Lower leg skin (tissue), 4 donors: ENCODE measurements around the gene ARHGAP22. TPM values are rescaled to one million over a fixed set of nuclear protein-coding genes. Genes with fewer than 3 reads are reported as not detected.

Source experiments
- DNase-seq, 2 donors: peaks; one replicate each; pipeline ENCODE4 v3.0.0-alpha.2; 2019; ENCODE audit warnings: low spot score in 2 of 2
- H3K4me3 ChIP-seq: fragments of 200-600 bp; sonication (generic); 2 replicates; pipeline ENCODE4 v1.5.1; 2017; ENCODE audit warnings: mild to moderate bottlenecking, low read depth; ENCODE audit not compliant: poor library complexity, severe bottlenecking
- POLR2A ChIP-seq, 2 donors: fragments of 450-650 bp; IDR thresholded peaks; one replicate each; pipeline ENCODE4 v1.6.1; 2016 to 2017; ENCODE audit warnings: antibody characterized with exemption in 2 of 2, mild to moderate bottlenecking in 1 of 2, moderate library complexity in 1 of 2
- WGBS, 2 donors: methylation state at CpG; one replicate each; pipeline ENCODE4 v1.1.5; 2018; 5-methylcytosine and 5-hydroxymethylcytosine counted together
- intact Hi-C: fragments of 100-400 bp; cut with DNase I; formaldehyde crosslinking; loops from one replicate; pipeline ENCODE4 v1.15.0; 2023; ENCODE audit warnings: low total_unique reads
- total RNA-seq, 4 donors: library from RNA; depleted of rRNA; stranded (reverse); fragments of >200 nt; gene quantifications; one replicate each; pipeline ENCODE4 v1.1.0, GENCODE V29; 2016
- TF ChIP-seq, protein P1 (sequence below), 3 donors: fragments of 450-650 bp; IDR thresholded peaks; one replicate each; pipeline ENCODE4 v1.5.1; 2016; ENCODE audit warnings: antibody characterized with exemption in 3 of 3, mild to moderate bottlenecking in 3 of 3, moderate library complexity in 2 of 3

Gene ARHGAP22
- total RNA-seq, 4 donors from 2014 or later, result 0.46 to 3.0 (median 1.4) TPM

DNA sequence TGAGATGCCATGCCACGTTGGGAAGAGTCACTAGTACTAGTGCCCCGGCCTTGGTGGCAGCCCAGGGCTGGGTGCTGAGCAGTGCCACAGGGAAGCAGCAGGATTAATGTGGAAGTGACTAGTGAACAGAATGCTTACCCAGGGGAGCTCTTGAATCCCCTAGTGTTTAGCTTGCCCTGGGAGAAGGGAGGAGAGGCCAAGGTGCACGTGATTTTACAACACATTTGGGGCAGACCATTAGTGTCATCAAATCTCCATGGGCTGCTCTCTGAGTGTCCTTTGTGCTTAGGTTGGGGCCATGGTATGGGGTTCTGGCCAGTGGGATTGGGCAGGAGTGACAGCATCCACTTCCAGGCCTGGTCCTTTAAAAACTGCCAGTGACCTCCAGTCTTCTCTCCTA is 37.5 kb downstream of the ARHGAP22 start:
- 83 to 84% methylated on average over 3 of the region's 3 CpGs for WGBS, 2 donors
- intact Hi-C loops, result no loop called here
- H3K4me3 ChIP-seq, result no peak overlapping the region
- peak in 1 of 2 donors; percentile 58 for DNase-seq
- TF ChIP-seq POLR2A (IDR thresholded peaks at IDR 0.05), result no peak
- TF ChIP-seq, protein P1, sequence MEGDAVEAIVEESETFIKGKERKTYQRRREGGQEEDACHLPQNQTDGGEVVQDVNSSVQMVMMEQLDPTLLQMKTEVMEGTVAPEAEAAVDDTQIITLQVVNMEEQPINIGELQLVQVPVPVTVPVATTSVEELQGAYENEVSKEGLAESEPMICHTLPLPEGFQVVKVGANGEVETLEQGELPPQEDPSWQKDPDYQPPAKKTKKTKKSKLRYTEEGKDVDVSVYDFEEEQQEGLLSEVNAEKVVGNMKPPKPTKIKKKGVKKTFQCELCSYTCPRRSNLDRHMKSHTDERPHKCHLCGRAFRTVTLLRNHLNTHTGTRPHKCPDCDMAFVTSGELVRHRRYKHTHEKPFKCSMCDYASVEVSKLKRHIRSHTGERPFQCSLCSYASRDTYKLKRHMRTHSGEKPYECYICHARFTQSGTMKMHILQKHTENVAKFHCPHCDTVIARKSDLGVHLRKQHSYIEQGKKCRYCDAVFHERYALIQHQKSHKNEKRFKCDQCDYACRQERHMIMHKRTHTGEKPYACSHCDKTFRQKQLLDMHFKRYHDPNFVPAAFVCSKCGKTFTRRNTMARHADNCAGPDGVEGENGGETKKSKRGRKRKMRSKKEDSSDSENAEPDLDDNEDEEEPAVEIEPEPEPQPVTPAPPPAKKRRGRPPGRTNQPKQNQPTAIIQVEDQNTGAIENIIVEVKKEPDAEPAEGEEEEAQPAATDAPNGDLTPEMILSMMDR (IDR thresholded peaks at IDR 0.05), result no peak

DNA sequence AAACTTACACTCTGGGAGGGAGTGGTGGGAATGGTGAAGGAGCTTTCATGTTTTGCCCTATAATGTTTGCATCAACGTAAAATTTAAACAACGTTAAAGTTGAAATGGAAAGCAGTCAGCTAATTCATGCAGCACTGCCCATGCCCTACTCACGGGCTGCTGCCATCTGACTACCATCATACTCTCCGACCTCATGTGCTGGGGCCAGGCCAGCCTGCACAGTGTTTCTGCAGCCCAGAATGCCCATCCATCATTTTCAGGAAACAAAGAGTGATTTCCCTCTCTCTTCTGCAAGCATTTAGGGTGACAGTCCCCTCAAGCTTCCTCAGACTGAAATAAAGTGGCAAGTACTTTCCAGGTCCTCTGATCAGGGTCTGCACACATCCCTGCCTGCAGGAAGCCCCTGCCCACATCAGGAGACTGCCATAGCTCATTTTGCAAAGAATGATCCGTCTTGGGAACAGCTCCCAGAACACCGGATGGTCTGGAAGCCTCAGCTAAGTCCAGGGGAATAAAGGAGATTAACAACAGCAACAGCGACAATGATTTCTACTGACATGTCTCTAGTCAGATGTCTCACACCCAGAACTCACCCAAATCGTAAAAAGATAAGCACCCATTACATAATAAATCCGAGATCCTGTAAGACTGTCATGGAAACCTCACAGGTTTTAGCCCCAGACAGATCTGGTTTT is 40.3 kb downstream of the ARHGAP22 start:
- intact Hi-C loops, result no loop called here
- no peak overlapping the region for H3K4me3 ChIP-seq
- no peak for TF ChIP-seq POLR2A (IDR thresholded peaks at IDR 0.05)
- TF ChIP-seq, protein P1 (IDR thresholded peaks at IDR 0.05), result no peak
- peak in 1 of 2 donors; percentile 23 for DNase-seq
- 67 to 69% methylated on average over 9 of the region's 9 CpGs for WGBS, 2 donors

DNA sequence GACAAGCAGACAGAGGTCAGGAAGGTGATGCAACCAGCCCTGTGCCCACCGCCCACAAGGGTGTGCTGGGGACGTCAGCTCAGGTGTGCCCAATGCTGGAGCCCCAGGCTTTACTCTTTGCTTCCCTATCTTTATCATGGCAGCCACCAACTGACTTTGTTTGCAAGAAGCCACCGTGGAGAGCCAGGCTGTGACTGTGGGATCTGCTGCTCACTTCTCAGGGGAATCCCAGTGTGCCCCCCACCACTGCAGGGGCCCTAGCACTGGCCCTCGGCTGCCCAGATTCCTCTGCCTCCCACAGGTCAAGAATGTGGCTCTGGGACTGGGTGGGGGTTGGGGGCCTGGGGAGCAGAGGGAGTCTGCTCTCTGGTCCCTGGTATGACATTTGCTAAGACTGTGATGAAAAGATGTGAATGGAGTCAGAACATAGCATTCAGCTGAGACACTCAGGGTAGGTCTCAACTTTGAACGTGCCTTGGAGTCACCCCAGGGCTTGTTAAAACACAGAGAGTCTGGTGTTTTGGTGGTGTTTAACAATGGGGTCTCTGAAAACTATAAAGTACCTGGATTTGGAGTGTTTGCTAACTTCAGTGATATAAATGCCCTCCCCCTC is 47.3 kb downstream of the ARHGAP22 start:
- 74 to 78% methylated on average over 5 of the region's 5 CpGs for WGBS, 2 donors
- TF ChIP-seq POLR2A (IDR thresholded peaks at IDR 0.05), result no peak
- TF ChIP-seq, protein P1 (IDR thresholded peaks at IDR 0.05), result no peak
- peak in 1 of 2 donors; percentile 77 for DNase-seq
- H3K4me3 ChIP-seq, result no peak overlapping the region
- intact Hi-C loops, result no loop called here

DNA sequence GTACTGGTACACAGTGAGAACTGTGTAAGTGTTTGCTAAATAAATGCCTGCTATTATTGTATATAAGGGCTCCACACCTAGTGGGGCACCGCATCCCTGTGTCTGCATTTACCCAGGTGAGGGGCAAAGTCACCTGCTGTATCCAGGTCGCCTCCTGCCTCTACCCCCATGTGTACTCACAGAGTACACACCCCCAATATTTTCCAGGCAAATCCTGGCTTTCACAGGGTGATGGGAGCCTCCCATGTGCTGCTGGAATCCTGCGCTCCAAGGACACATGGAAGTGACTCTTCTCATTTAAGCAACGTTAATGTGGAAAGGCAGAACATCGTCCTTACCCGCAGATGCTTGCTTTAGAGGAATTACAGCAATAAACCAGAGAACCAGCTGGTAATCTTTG is 48.2 kb downstream of the ARHGAP22 start:
- H3K4me3 ChIP-seq, result no peak overlapping the region
- 88 to 92% methylated on average over 6 of the region's 6 CpGs for WGBS, 2 donors
- intact Hi-C loops, result no loop called here
- DNase-seq, result peak in 1 of 2 donors; percentile 40
- no peak for TF ChIP-seq POLR2A (IDR thresholded peaks at IDR 0.05)
- TF ChIP-seq, protein P1 (IDR thresholded peaks at IDR 0.05), result no peak

DNA sequence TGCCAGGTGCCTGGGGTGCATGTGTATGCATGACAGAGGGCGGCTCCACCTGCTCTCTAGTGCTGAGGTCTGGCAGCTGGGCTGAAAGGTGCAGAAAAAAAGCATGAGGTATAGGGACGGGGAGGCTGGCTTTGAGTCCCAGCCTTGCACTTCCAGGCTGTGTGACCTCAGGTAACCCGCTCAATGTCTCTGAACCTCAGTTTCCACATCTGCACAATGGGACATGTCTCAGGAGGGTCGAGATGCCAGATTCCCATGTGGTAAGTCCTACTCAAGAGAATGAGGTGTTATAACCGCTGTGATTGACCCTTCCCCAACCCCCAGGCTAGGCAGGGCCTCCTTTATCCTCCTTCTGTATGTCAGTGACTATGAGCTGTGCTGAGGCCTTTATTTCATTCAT is 48.8 kb downstream of the ARHGAP22 start:
- intact Hi-C loops, result no loop called here
- peak in 1 of 2 donors; percentile 40 for DNase-seq
- TF ChIP-seq POLR2A (IDR thresholded peaks at IDR 0.05), result no peak
- TF ChIP-seq, protein P1 (IDR thresholded peaks at IDR 0.05), result no peak
- no peak overlapping the region for H3K4me3 ChIP-seq
- WGBS, 2 donors, result 89 to 92% methylated on average over 5 of the region's 5 CpGs
